GM06990 (cell line): ENCODE measurements around the gene RFXANK.

Experiments used
- DNase-seq: peaks from one replicate; pipeline ENCODE4 v3.0.0-alpha.2; 2011; ENCODE audit not compliant: insufficient read length; ENCODE audit errors: extremely low read depth
- H3K27me3 ChIP-seq: replicated peaks from 2 replicates; pipeline ENCODE4 v1.6.0; 2011; ENCODE audit warnings: low read length; ENCODE audit not compliant: control insufficient read depth, insufficient read depth
- H3K36me3 ChIP-seq: 2 replicates; pipeline ENCODE4 v1.5.1; 2011; ENCODE audit warnings: low read length; ENCODE audit not compliant: control insufficient read depth, insufficient read depth
- H3K4me3 ChIP-seq: replicated peaks from 2 replicates; pipeline ENCODE4 v1.5.1; 2011; ENCODE audit warnings: low read depth, mild to moderate bottlenecking, control low read depth, low read length
- TF ChIP-seq, protein P1 (sequence below): IDR thresholded peaks from 2 replicates; pipeline ENCODE4 v1.5.1; 2011; ENCODE audit warnings: low read length, control low read depth, mild to moderate bottlenecking, inconsistent platforms; ENCODE audit not compliant: insufficient read depth, poor library complexity, severe bottlenecking

Gene RFXANK

DNA sequence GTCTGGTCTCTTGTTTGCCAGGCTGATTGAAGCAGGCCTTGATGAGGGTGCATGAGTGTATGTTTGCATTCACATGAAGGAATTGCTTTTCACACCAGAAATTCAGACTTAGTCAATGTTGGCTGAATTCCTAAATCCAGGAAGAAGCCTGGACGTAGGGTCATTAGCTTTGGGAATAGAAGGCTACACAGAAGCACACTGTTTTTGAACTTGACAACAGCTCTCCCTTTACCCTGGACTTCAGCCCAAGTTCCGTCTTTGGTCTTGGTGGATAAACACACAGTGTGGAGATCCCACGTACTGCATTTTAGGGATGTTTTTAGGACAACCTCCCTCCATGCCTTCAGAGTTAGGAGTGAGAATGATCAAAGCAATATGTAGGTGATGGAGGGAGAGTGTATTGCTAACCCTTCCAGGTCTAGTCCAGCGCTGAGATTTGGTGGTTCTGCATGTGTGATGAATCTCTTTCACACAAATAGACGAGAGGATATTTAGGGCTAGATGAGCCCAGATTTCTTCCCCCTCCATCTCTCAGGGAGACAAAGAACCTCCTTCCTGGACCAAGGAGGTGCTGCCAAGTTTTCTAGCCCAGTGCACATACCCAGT is 58.2 kb downstream of the RFXANK start:
- Histone ChIP-seq H3K4me3 (no peak overlapping the region), H3K27me3 (no peaks in the 10 kb centered on the region), H3K36me3 (no peaks in the 10 kb centered on the region)
- TF ChIP-seq, protein P1, sequence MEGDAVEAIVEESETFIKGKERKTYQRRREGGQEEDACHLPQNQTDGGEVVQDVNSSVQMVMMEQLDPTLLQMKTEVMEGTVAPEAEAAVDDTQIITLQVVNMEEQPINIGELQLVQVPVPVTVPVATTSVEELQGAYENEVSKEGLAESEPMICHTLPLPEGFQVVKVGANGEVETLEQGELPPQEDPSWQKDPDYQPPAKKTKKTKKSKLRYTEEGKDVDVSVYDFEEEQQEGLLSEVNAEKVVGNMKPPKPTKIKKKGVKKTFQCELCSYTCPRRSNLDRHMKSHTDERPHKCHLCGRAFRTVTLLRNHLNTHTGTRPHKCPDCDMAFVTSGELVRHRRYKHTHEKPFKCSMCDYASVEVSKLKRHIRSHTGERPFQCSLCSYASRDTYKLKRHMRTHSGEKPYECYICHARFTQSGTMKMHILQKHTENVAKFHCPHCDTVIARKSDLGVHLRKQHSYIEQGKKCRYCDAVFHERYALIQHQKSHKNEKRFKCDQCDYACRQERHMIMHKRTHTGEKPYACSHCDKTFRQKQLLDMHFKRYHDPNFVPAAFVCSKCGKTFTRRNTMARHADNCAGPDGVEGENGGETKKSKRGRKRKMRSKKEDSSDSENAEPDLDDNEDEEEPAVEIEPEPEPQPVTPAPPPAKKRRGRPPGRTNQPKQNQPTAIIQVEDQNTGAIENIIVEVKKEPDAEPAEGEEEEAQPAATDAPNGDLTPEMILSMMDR = no peak
- DNase-seq = no peak
